Breast epithelium (tissue), 4 donors: ENCODE measurements around the gene VSIG4. TPM values are rescaled to one million over a fixed set of nuclear protein-coding genes. Genes with fewer than 3 reads are reported as not detected.
A peak's percentile ranks its signal among the peaks of the same experiment; 100 is the strongest.
"Not testable (repeated sequence)": the region's sequence is repeated elsewhere in the genome, so short reads cannot be mapped to it uniquely, and the experiment has no call there.

Source experiments
- DNase-seq, 2 donors: peaks; one replicate each; pipeline ENCODE4 v3.0.0-alpha.2; 2019; ENCODE audit warnings: low spot score in 2 of 2
- H3K27ac ChIP-seq, 2 donors: fragments of 200-600 bp; sonication (generic) in 1 of 2; one replicate each; pipeline ENCODE4 v1.5.1; 2016 to 2019; ENCODE audit warnings: mild to moderate bottlenecking in 1 of 2
- H3K27me3 ChIP-seq, 2 donors: fragments of 200-600 bp; sonication (generic) in 1 of 2; one replicate each; pipeline versions ENCODE4 v1.5.1 to v1.6.0; 2017 to 2019; ENCODE audit warnings: control low read depth in 1 of 2, mild to moderate bottlenecking in 1 of 2
- H3K36me3 ChIP-seq: fragments of 200-600 bp; one replicate; pipeline ENCODE4 v1.5.1; 2019
- H3K4me1 ChIP-seq, 2 donors: fragments of 200-600 bp; sonication (generic); one replicate each; pipeline ENCODE4 v1.5.1; 2016 to 2019; ENCODE audit warnings: control low read depth in 1 of 2
- H3K4me3 ChIP-seq, 3 donors: fragments of 200-600 bp; sonication (generic); 1 replicate in 2 of 3; 2 replicates in 1 of 3; pipeline ENCODE4 v1.5.1; 2016 to 2019; ENCODE audit warnings: mild to moderate bottlenecking in 3 of 3, moderate library complexity in 2 of 3
- H3K9me3 ChIP-seq, 2 donors: fragments of 200-600 bp; sonication (generic) in 1 of 2; one replicate each; pipeline ENCODE4 v1.5.1; 2016 to 2019; ENCODE audit warnings: control low read depth in 1 of 2
- POLR2A ChIP-seq: fragments of 450-650 bp; IDR thresholded peaks from one replicate; pipeline ENCODE4 v1.6.1; 2016; ENCODE audit warnings: antibody characterized with exemption, mild to moderate bottlenecking, moderate library complexity
- POLR2AphosphoS5 ChIP-seq, 3 donors: sonication (generic); formaldehyde crosslinking; IDR thresholded peaks; one replicate each; pipeline ENCODE4 v1.6.1; 2017; ENCODE audit warnings: antibody characterized with exemption in 3 of 3
- intact Hi-C: fragments of 100-400 bp; cut with DNase I; formaldehyde crosslinking; loops from one replicate; pipeline ENCODE4 v1.15.1; 2023; ENCODE audit warnings: low total_unique reads
- total RNA-seq, 3 donors: library from RNA; depleted of rRNA; stranded (reverse); fragments of >200 nt; gene quantifications; one replicate each; pipeline ENCODE4 v1.1.0, GENCODE V29; 2016
- TF ChIP-seq, protein P1 (sequence below), 3 donors: fragments of 450-650 bp; IDR thresholded peaks; one replicate each; pipeline ENCODE4 v1.5.1; 2016 to 2017; ENCODE audit warnings: antibody characterized with exemption in 3 of 3, mild to moderate bottlenecking in 3 of 3, moderate library complexity in 3 of 3

The VSIG4 gene
- total RNA-seq, 3 donors from 2014 or later: 63.3 to 512 (median 90.0) TPM

DNA sequence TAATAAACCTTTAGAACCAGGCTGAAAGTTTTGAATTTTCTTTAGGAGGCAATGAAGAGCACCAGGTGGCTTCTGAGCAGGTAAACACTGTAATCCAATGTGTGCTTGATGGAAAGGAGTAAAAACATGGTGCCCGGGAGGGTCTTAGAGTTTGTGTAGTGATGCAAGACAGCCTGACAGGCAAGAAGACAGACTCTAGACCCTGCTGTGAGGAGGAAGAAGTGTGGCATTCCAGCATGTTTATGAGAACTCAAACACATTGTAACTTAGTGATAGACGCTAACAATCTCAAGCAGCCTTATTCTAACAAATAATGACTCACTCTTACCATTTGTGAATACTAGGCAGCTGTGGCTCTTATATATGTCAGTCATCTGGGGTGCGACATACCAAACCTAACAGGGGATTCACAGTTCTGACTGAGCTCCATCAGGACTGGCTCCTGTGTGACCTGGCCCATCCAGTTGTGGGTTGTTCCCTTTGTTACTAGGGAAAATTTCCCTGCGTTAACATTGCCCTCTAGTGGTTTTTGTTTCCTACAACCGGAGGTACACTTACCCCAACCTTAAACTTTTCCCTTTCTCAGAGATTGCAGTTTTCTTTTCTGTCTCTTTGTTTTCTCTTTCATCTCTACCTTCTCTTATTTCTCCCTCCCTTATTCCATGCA lies 53.8 kb downstream of the VSIG4 start:
- peaks cover 0 to 13% of the 10 kb centered on the region in 2 donors for H3K27me3 ChIP-seq
- no peak overlapping the region for H3K27ac ChIP-seq
- TF ChIP-seq POLR2AphosphoS5 (IDR thresholded peaks at IDR 0.05) (no peak), POLR2A (no peak)
- TF ChIP-seq, protein P1, sequence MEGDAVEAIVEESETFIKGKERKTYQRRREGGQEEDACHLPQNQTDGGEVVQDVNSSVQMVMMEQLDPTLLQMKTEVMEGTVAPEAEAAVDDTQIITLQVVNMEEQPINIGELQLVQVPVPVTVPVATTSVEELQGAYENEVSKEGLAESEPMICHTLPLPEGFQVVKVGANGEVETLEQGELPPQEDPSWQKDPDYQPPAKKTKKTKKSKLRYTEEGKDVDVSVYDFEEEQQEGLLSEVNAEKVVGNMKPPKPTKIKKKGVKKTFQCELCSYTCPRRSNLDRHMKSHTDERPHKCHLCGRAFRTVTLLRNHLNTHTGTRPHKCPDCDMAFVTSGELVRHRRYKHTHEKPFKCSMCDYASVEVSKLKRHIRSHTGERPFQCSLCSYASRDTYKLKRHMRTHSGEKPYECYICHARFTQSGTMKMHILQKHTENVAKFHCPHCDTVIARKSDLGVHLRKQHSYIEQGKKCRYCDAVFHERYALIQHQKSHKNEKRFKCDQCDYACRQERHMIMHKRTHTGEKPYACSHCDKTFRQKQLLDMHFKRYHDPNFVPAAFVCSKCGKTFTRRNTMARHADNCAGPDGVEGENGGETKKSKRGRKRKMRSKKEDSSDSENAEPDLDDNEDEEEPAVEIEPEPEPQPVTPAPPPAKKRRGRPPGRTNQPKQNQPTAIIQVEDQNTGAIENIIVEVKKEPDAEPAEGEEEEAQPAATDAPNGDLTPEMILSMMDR (IDR thresholded peaks at IDR 0.05): peak; percentile 25 to 54 (median 44)
- H3K4me3 ChIP-seq: no peak overlapping the region
- H3K36me3 ChIP-seq: no peaks in the 10 kb centered on the region
- no peak for DNase-seq
- no peaks in the 10 kb centered on the region for H3K9me3 ChIP-seq
- intact Hi-C loops: no loop called here
- H3K4me1 ChIP-seq: no peaks in the 10 kb centered on the region

DNA sequence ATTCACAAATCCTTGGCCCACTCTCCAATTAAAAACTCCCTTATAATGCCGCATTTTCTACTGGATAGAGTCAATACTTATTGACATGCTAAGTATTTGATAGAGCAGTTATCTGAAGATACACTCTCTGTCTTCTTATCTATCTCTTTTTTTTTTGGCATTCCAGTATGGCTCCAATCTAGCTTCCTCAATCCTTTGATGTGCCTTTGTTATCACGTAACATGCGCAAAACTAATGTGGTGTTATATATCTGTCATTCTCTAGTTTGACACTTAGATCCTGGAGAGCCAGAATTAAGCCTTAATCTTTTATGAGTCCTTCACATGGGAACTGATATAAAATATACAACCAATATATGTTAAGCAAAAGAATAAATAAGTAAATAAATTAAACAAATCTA lies 54.7 kb downstream of the VSIG4 start:
- Histone ChIP-seq H3K9me3 (no peaks in the 10 kb centered on the region), H3K4me3 (no peak overlapping the region), H3K27ac (no peak overlapping the region), H3K4me1 (no peaks in the 10 kb centered on the region), H3K27me3 (peaks cover 0 to 15% of the 10 kb centered on the region in 2 donors), H3K36me3 (no peaks in the 10 kb centered on the region)
- TF ChIP-seq POLR2AphosphoS5 (IDR thresholded peaks at IDR 0.05): no peak
- intact Hi-C loops: no loop called here
- DNase-seq: no peak

DNA sequence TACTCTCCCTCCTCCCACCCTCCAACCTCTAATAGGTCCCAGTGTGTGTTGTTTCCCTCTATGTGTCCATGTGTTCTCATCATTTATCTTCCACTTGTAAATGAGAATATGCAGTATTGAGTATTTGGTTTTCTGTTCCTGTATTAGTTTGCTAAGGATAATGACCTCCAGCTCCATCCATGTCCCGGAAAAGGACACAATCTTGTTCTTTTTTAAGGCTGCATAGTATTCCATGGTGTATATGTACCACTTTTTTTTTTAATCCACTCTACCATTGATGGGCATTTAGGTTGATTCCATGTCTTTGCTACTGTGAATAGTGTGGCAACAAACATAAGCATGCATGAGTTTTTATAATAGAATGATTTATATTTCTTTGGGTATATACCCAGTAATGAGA lies 62.7 kb downstream of the VSIG4 start:
- intact Hi-C loops, H3K4me1 ChIP-seq, H3K36me3 ChIP-seq, H3K27ac ChIP-seq, H3K9me3 ChIP-seq, H3K4me3 ChIP-seq, DNase-seq: not testable (repeated sequence)
- peaks cover 0 to 36% of the 10 kb centered on the region in 2 donors for H3K27me3 ChIP-seq

DNA sequence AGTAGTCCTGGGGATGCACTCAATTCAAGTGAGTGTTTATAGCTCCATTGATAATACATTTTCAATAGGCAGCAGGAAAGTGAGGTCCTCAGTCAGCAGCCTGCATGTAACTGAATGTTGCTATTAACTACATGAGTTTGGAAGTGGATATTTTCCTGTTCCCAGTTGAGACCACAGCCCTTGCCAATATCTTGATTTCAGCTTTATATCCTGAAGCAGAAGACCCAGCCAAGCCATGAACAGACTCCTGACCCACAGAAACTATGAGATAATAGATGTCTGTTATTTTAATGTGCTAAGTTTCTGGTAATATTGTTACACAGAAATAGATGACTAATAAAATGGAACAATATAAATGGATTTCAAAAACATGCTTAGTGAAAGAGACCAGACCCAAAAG lies 63.7 kb downstream of the VSIG4 start:
- TF ChIP-seq, protein P1 (IDR thresholded peaks at IDR 0.05): no peak
- TF ChIP-seq POLR2AphosphoS5 (IDR thresholded peaks at IDR 0.05) (no peak), POLR2A (no peak)

DNA sequence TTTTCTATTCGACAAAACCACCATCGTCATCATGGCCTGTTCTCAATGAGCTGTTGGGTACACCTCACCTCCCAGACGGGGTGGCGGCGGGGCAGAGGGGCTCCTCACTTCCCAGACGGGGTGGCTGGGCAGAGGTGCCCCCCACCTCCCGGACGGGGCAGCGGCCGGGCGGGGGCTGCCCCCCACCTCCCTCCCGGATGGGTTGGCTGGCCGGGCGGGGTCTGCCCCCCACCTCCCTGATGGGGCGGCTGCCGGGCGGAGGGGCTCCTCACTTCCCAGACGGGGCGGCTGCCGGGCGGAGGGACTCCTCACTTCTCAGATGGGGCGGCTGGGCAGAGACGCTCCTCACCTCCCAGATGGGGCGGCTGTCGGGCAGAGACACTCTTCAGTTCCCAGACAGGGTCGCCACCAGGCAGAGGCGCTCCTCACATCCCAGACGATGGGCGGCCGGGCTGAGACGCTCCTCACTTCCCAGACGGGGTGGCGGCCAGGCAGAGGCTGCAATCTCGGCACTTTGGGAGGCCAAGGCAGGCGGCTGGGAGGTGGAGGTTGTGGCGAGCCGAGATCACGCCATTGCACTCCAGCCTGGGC lies 64.6 kb downstream of the VSIG4 start:
- H3K4me3 ChIP-seq, H3K27ac ChIP-seq, DNase-seq, intact Hi-C loops, H3K4me1 ChIP-seq, H3K36me3 ChIP-seq, H3K9me3 ChIP-seq: not testable (repeated sequence)
- peaks cover 0 to 48% of the 10 kb centered on the region in 2 donors for H3K27me3 ChIP-seq

More for the DNA sequence above, 63.7 kb downstream of the VSIG4 start:
- no peak overlapping the region for H3K27ac ChIP-seq
- H3K4me3 ChIP-seq: no peak overlapping the region
- no peaks in the 10 kb centered on the region for H3K36me3 ChIP-seq
- H3K9me3 ChIP-seq: no peaks in the 10 kb centered on the region
- DNase-seq: no peak
- H3K4me1 ChIP-seq: no peaks in the 10 kb centered on the region
- peaks cover 0 to 41% of the 10 kb centered on the region in 2 donors for H3K27me3 ChIP-seq
- intact Hi-C loops: no loop called here

Other genes with a start within 250 kb of the VSIG4 start
- gene HEPH, start 124.2 kb upstream of the VSIG4 start, total RNA-seq: 10 to 100 TPM in 2 of 3 donors, 1 to 10 TPM in 1; 8.8 to 13.9 (median 11.1) TPM